ENCODE data around the gene C10orf120.

GRCh38 chr10:122675278-122675677 is 24.4 kb downstream of the C10orf120 start:
- TF ChIP-seq CTCF (IDR thresholded peaks at IDR 0.05) (no peak), POLR2A (IDR thresholded peaks at IDR 0.05) (no peak), EP300 (IDR thresholded peaks at IDR 0.05) (no peak)
